ENCODE data around the gene RASGRP2.

The RASGRP2 gene

GRCh38 chr11:64767344-64768299, 23.7 kb upstream of the RASGRP2 start:
- no peak overlapping the region for H3K4me3 ChIP-seq (ENCODE audit: low read length)
- DNase-seq (ENCODE audit: low read depth): peak; percentile 82
- no peaks in the 10 kb centered on the region for H3K9me3 ChIP-seq (ENCODE audit: control insufficient read depth, low read length)
- peaks cover 94% of the 10 kb centered on the region for H3K36me3 ChIP-seq (ENCODE audit: control insufficient read depth, insufficient read depth, low read length, severe bottlenecking)
- H3K27me3 ChIP-seq (replicated peaks; ENCODE audit: control insufficient read depth, insufficient read depth, low read length): no peaks in the 10 kb centered on the region
- peaks cover 18% of the 10 kb centered on the region for H3K4me1 ChIP-seq (ENCODE audit: control insufficient read depth, insufficient read depth, low read length)
- H3K9ac ChIP-seq (ENCODE audit: low read length): no peak overlapping the region

GRCh38 chr11:64766881-64767280, 22.9 kb upstream of the RASGRP2 start:
- no peaks in the 10 kb centered on the region for H3K27me3 ChIP-seq (replicated peaks; ENCODE audit: control insufficient read depth, insufficient read depth, low read length)
- no peaks in the 10 kb centered on the region for H3K9me3 ChIP-seq (ENCODE audit: control insufficient read depth, low read length)
- H3K4me3 ChIP-seq (ENCODE audit: low read length): no peak overlapping the region
- H3K36me3 ChIP-seq (ENCODE audit: control insufficient read depth, insufficient read depth, low read length, severe bottlenecking): peaks cover 87% of the 10 kb centered on the region
- peaks cover 22% of the 10 kb centered on the region for H3K4me1 ChIP-seq (ENCODE audit: control insufficient read depth, insufficient read depth, low read length)
- no peak for DNase-seq (ENCODE audit: low read depth)
- H3K9ac ChIP-seq (ENCODE audit: low read length): no peak overlapping the region

DNA sequence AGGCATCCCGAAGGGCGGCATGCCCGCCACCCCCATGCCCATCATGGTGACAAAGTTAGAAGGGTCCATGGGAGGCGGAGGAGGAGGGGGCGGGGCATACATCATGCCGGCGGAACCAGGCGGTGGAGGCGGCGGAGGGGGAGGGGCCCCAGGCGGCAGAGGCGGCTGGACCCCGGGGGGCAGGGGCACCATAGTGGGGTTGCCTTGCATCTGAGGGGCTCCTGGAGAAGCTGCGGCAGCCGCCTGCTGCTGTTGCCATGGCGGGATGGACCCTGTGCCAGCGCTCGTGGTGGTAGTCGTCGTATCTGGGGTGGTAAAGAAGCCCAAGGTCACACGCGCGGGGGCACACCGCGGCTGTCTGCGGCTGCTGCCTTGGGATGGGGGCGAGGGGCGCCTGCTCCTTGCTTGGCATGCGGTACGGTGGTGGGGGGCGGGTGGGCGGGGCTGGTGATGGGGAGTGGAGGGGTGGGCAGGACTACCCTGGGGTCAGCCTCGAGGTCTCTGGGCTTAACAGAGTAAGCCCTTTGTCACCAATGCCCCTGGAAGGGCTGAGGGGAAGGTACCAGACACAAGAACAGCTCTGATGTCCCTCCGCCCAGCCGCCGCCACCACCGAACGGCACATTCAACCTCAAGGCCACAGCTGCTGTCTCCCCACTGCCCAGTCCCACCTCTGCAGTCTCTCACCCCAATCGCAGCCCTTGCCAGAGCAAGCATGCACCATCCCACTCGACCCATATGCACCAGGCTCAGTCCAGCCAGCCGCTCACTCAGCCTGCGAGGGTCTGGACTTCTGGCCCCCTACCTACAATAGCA, 22.1 kb upstream of the RASGRP2 start:
- H3K4me1 ChIP-seq (ENCODE audit: control insufficient read depth, insufficient read depth, low read length): peaks cover 26% of the 10 kb centered on the region
- H3K27me3 ChIP-seq (replicated peaks; ENCODE audit: control insufficient read depth, insufficient read depth, low read length): no peaks in the 10 kb centered on the region
- H3K4me3 ChIP-seq (ENCODE audit: low read length): no peak overlapping the region
- H3K9me3 ChIP-seq (ENCODE audit: control insufficient read depth, low read length): no peaks in the 10 kb centered on the region
- H3K36me3 ChIP-seq (ENCODE audit: control insufficient read depth, insufficient read depth, low read length, severe bottlenecking): peaks cover 79% of the 10 kb centered on the region
- DNase-seq (ENCODE audit: low read depth): no peak
- H3K9ac ChIP-seq (ENCODE audit: low read length): no peak overlapping the region

- H3K36me3 ChIP-seq (ENCODE audit: control insufficient read depth, insufficient read depth, low read length, severe bottlenecking): peaks cover 72% of the 10 kb centered on the region
- peaks cover 33% of the 10 kb centered on the region for H3K4me1 ChIP-seq (ENCODE audit: control insufficient read depth, insufficient read depth, low read length)
- DNase-seq (ENCODE audit: low read depth): no peak
These were observed 21.4 kb upstream of the RASGRP2 start for GRCh38 chr11:64765291-64765850.

DNA sequence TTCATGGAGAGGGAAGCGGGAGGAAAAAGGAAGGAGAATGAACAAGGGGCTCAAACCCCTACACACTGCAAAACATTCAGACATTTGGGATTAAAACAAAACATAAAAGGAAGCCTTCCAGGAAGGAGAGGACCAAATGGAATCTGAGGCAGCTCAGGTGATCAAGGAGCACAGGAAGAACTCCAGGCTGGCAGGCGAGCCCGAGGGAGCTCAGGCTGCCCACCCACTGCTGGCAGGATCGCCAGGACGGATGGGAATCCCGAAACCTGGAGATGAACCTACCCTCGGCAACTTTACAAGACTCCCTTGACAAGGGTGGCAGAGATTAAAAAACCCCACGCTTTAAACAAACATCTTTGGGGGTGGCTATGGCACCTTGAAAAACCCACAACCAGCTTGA, 20.8 kb upstream of the RASGRP2 start:
- H3K4me3 ChIP-seq (ENCODE audit: low read length): no peak overlapping the region
- H3K9me3 ChIP-seq (ENCODE audit: control insufficient read depth, low read length): no peaks in the 10 kb centered on the region
- DNase-seq (ENCODE audit: low read depth): no peak
- H3K36me3 ChIP-seq (ENCODE audit: control insufficient read depth, insufficient read depth, low read length, severe bottlenecking): peaks cover 66% of the 10 kb centered on the region
- H3K9ac ChIP-seq (ENCODE audit: low read length): no peak overlapping the region
- peaks cover 39% of the 10 kb centered on the region for H3K4me1 ChIP-seq (ENCODE audit: control insufficient read depth, insufficient read depth, low read length)
- no peaks in the 10 kb centered on the region for H3K27me3 ChIP-seq (replicated peaks; ENCODE audit: control insufficient read depth, insufficient read depth, low read length)

More at GRCh38 chr11:64765291-64765850, 21.4 kb upstream of the RASGRP2 start:
- Histone ChIP-seq H3K9ac (ENCODE audit: low read length) (no peak overlapping the region), H3K27me3 (replicated peaks; ENCODE audit: control insufficient read depth, insufficient read depth, low read length) (no peaks in the 10 kb centered on the region), H3K9me3 (ENCODE audit: control insufficient read depth, low read length) (no peaks in the 10 kb centered on the region), H3K4me3 (ENCODE audit: low read length) (no peak overlapping the region)

DNA sequence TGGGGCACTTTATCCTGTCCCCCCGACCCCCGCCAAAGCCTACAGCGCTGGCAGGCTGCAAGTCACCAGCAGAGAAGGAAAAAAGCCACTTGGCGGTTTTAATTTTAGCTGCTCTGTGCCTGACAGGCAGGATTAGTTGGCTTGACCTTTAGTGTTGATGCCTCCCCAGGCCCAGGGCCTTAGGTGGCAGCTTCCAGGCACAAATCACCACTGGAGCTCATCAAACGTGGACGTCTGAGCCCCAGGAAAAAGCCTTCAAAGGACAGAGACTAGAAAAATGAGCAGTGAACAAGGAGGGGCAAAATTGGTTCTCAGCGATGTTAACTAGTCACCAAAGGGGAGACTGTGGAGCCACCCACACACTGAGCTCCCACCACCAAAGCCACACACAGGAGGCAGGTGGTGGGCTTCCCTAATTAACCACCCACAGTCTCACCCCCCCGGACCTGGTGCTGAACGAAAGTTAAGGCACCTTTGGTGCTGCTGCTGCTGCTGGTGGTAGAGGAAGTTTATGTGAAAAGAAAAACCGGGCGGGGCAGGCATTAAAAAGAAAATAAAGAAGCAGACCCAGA, 20.2 kb upstream of the RASGRP2 start:
- Histone ChIP-seq H3K9ac (ENCODE audit: low read length) (peak overlapping the region; percentile 33), H3K27me3 (replicated peaks; ENCODE audit: control insufficient read depth, insufficient read depth, low read length) (no peaks in the 10 kb centered on the region), H3K36me3 (ENCODE audit: control insufficient read depth, insufficient read depth, low read length, severe bottlenecking) (peaks cover 60% of the 10 kb centered on the region), H3K4me1 (ENCODE audit: control insufficient read depth, insufficient read depth, low read length) (peaks cover 45% of the 10 kb centered on the region), H3K9me3 (ENCODE audit: control insufficient read depth, low read length) (no peaks in the 10 kb centered on the region), H3K4me3 (ENCODE audit: low read length) (no peak overlapping the region)
- no peak for DNase-seq (ENCODE audit: low read depth)

DNA sequence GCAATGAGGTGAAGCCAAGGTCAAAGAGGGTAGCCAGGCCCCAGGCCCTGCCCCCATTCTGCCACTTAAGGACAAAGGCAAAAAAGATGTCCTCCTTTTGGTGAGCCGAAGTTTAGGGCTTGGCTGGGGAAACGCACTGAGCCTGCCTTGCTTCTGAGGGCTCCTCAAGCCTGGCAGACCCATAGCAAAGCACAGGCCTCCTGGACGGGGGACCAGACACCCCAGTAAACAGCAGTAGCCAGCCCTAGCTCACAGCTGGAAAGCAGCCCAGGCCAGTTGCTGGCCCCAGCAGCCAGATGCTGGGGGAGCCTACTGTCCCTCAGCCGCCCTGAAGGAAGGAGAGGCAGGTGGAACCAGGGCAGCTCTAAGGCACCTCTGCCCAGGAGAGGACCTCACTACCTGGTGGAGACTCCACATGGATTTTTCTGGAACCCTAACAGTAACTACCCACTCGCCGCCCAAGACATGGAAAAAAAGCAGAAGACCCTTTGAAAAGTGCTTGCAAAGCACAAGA, 19.6 kb upstream of the RASGRP2 start:
- H3K36me3 ChIP-seq (ENCODE audit: control insufficient read depth, insufficient read depth, low read length, severe bottlenecking): peaks cover 54% of the 10 kb centered on the region
- H3K4me3 ChIP-seq (ENCODE audit: low read length): no peak overlapping the region
- no peaks in the 10 kb centered on the region for H3K27me3 ChIP-seq (replicated peaks; ENCODE audit: control insufficient read depth, insufficient read depth, low read length)
- peak overlapping the region; percentile 33 for H3K9ac ChIP-seq (ENCODE audit: low read length)
- H3K9me3 ChIP-seq (ENCODE audit: control insufficient read depth, low read length): no peaks in the 10 kb centered on the region
- DNase-seq (ENCODE audit: low read depth): no peak
- H3K4me1 ChIP-seq (ENCODE audit: control insufficient read depth, insufficient read depth, low read length): peaks cover 45% of the 10 kb centered on the region

DNA sequence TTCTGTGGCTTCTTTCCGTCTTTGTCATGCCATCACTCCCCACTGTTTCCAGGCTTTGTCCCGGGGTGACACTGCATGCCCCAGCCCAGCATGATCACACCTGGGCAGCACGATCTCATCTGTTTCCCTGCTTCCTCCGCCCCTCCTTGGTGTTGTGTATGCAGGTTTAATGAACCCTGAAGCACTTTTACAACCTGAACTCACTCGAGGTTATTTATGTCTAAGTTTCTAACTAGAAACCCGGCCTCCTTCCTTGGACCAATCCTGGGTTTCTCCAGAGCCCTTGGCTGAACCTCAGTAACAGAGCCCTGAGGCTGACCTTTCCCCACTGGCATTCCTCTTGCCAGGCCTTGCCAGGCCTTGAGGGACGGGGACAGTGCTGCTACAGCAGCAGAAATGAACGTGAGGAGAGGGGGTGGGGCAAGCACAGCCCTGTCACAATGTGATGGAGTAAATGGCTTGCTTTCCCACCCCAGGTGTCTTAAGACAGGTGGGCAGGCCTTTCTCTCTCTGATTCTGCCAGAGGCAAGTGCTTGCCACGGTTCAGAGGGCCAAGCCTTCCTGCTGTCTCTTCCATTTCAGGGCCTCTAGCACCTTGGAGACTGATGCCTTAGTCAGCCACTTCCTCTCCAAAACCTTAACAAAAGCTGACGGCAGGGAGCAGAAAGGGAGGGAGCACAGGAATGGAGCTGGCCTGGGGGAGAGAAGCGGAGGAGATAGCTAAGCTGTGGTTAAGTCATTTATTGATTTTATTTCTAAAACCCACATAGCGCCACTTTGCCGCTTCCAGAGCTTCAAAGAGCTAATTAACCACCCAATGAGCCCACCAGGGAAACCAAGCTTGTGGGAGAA, 19.0 kb upstream of the RASGRP2 start:
- no peak for DNase-seq (ENCODE audit: low read depth)
- Histone ChIP-seq H3K27me3 (replicated peaks; ENCODE audit: control insufficient read depth, insufficient read depth, low read length) (no peaks in the 10 kb centered on the region), H3K36me3 (ENCODE audit: control insufficient read depth, insufficient read depth, low read length, severe bottlenecking) (peaks cover 48% of the 10 kb centered on the region), H3K4me3 (ENCODE audit: low read length) (no peak overlapping the region), H3K9ac (ENCODE audit: low read length) (peak overlapping the region; percentile 33), H3K9me3 (ENCODE audit: control insufficient read depth, low read length) (no peaks in the 10 kb centered on the region), H3K4me1 (ENCODE audit: control insufficient read depth, insufficient read depth, low read length) (peaks cover 45% of the 10 kb centered on the region)

DNA sequence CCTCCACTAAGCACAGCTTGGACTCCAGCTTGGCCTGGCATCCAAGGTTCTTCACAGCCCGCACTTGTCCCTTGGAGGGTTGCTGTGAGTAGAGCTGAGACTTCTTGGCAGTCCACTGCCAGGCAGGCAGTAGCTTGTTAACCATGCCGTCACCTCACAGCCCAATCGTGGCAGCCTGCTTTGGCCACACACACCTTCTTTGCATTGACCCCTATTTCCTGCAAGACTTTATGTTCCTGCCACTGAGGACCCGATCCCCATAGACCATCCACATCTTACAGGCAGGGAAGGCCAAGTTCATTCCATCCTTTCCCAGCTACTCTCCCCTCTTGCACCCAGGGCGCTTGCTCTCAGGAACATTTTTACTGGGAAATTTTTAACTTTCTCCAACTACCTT, 18.3 kb upstream of the RASGRP2 start:
- Histone ChIP-seq H3K9ac (ENCODE audit: low read length) (peak overlapping the region; percentile 25), H3K9me3 (ENCODE audit: control insufficient read depth, low read length) (no peaks in the 10 kb centered on the region), H3K36me3 (ENCODE audit: control insufficient read depth, insufficient read depth, low read length, severe bottlenecking) (peaks cover 41% of the 10 kb centered on the region), H3K4me1 (ENCODE audit: control insufficient read depth, insufficient read depth, low read length) (peaks cover 45% of the 10 kb centered on the region), H3K27me3 (replicated peaks; ENCODE audit: control insufficient read depth, insufficient read depth, low read length) (no peaks in the 10 kb centered on the region), H3K4me3 (ENCODE audit: low read length) (no peak overlapping the region)
- no peak for DNase-seq (ENCODE audit: low read depth)

DNA sequence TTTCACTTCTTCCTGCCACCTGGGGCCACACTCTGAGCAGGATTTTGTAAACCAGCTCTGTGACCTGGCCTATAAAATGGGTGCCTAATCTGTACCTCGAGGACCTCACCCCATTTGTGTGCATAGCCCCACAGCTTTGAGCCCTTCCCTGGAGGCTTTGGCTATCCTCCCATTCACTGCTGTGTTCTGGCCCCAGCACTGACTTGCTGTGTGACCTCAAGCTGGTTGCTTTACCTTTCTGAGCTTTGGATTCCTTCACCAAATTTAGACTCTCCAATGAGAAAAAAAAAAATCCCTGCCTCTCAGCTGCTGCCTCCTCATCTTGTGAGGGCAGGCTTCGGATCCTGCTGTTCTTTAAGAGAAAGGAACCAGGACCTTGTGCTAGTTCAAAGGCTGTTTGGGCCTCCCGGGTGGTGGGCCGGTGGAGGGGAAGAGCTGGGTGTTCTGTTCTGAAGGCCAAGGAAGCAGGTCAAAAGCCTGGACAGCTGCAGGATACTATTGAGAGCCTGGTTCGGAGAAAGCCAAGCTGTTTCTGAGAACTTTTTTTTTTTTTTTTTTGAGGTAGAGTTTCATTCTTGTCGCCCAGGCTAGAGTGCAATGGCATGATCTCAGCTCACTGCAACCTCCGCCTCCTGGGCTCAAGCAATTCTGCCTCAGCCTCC, 16.9 kb upstream of the RASGRP2 start:
- H3K36me3 ChIP-seq (ENCODE audit: control insufficient read depth, insufficient read depth, low read length, severe bottlenecking): peaks cover 32% of the 10 kb centered on the region
- no peaks in the 10 kb centered on the region for H3K9me3 ChIP-seq (ENCODE audit: control insufficient read depth, low read length)
- H3K27me3 ChIP-seq (replicated peaks; ENCODE audit: control insufficient read depth, insufficient read depth, low read length): no peaks in the 10 kb centered on the region
- peak overlapping the region; percentile 78 for H3K9ac ChIP-seq (ENCODE audit: low read length)
- no peak for DNase-seq (ENCODE audit: low read depth)
- H3K4me1 ChIP-seq (ENCODE audit: control insufficient read depth, insufficient read depth, low read length): peaks cover 45% of the 10 kb centered on the region
- H3K4me3 ChIP-seq (ENCODE audit: low read length): no peak overlapping the region

All from adipocyte (in vitro differentiated cells).